DND-41 (cell line): ENCODE data around the gene ANKLE1.

Experiments
- ATAC-seq: fragments of 200-7000 bp; cut with Tn5 transposase; 3 replicates; pipeline ENCODE4 v1.9.1; 2021; ENCODE audit warnings: low read depth; ENCODE audit not compliant: insufficient read depth
- DNase-seq: peaks from one replicate; pipeline ENCODE4 v3.0.0-alpha.2; 2020
- H2AFZ ChIP-seq: 2 replicates; pipeline ENCODE4 v1.6.0; 2012; ENCODE audit warnings: low read depth, low read length
- H3K27ac ChIP-seq: 2 replicates; pipeline ENCODE4 v1.5.1; 2012; ENCODE audit warnings: low read length, inconsistent platforms
- H3K27me3 ChIP-seq: fragments of 200-600 bp; sonication (generic); 2 replicates; pipeline ENCODE4 v1.6.0; 2012; ENCODE audit warnings: low read length, mild to moderate bottlenecking, inconsistent platforms; ENCODE audit not compliant: insufficient read depth, poor library complexity
- H3K36me3 ChIP-seq: 2 replicates; pipeline ENCODE4 v1.5.1; 2012; ENCODE audit warnings: low read length, inconsistent platforms; ENCODE audit not compliant: insufficient read depth
- H3K4me1 ChIP-seq: 2 replicates; pipeline ENCODE4 v1.5.1; 2012; ENCODE audit warnings: mild to moderate bottlenecking, low read length; ENCODE audit not compliant: insufficient read depth
- H3K4me2 ChIP-seq: 2 replicates; pipeline ENCODE4 v1.6.0; 2012; ENCODE audit warnings: mild to moderate bottlenecking, moderate library complexity, low read length, inconsistent platforms; ENCODE audit not compliant: insufficient read depth
- H3K4me3 ChIP-seq, 2 experiments: fragments of 200-600 bp in 1 of 2; shearing (Covaris generic) in 1 of 2; 2 replicates each; pipeline ENCODE4 v1.5.1; 2012 to 2016; ENCODE audit warnings: inconsistent platforms in 2 of 2, low read length in 2 of 2, mild to moderate bottlenecking in 2 of 2, low read depth in 1 of 2, moderate library complexity in 1 of 2
- H3K79me2 ChIP-seq: 2 replicates; pipeline ENCODE4 v1.6.0; 2012; ENCODE audit warnings: low read length, inconsistent platforms; ENCODE audit not compliant: insufficient read depth
- H3K9ac ChIP-seq: 2 replicates; pipeline ENCODE4 v1.6.0; 2012; ENCODE audit warnings: low read depth, mild to moderate bottlenecking, inconsistent platforms, low read length, moderate library complexity
- H3K9me3 ChIP-seq: 2 replicates; pipeline ENCODE4 v1.5.1; 2012; ENCODE audit warnings: low read length, moderate library complexity, mild to moderate bottlenecking, inconsistent platforms; ENCODE audit not compliant: insufficient read depth, severe bottlenecking
- H4K20me1 ChIP-seq: 2 replicates; pipeline ENCODE4 v1.6.0; 2012; ENCODE audit warnings: low read length; ENCODE audit not compliant: insufficient read depth
- CTCF ChIP-seq: IDR thresholded peaks from 2 replicates; pipeline ENCODE4 v1.5.1; 2012; ENCODE audit warnings: borderline replicate concordance, low read length, moderate library complexity, mild to moderate bottlenecking; ENCODE audit not compliant: poor library complexity, severe bottlenecking; ENCODE audit errors: extremely low read depth
- EZH2 ChIP-seq: IDR thresholded peaks from 3 replicates; pipeline ENCODE4 v1.6.1; 2012; ENCODE audit warnings: borderline replicate concordance, low read depth, mild to moderate bottlenecking, moderate library complexity, low read length, inconsistent platforms; ENCODE audit not compliant: severe bottlenecking

The ANKLE1 gene

GRCh38 chr19:17325881-17326594 lies 44.3 kb downstream of the ANKLE1 start:
- ATAC-seq = no peak
- H3K79me2 ChIP-seq = no peaks in the 10 kb centered on the region

DNA sequence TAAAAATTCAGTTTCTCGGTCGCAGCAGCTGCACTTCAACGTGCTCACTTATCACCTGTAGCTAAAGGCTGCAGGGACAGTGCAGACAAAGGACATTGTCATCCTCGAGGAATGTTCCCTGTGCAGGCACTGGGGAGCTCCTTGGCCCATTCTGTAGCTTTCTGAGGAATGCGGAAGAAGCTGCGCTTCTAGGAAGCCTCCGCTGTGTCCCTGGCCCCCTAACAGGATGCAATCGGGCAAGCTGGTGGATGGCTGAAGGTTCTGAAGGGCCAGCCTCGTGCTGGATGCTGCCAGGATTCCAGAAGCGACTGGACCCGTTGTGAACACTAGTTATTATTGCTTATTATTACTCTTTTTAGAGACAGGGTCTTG lies 44.9 kb downstream of the ANKLE1 start:
- no peak for TF ChIP-seq EZH2
- TF ChIP-seq CTCF = no peak
- H3K4me3 ChIP-seq = no peak overlapping the region
- H3K36me3 ChIP-seq = peaks cover 18% of the 10 kb centered on the region
- no peaks in the 10 kb centered on the region for H3K4me1 ChIP-seq
- no peak overlapping the region for H3K9ac ChIP-seq
- H4K20me1 ChIP-seq = peaks cover 4% of the 10 kb centered on the region
- no peak overlapping the region for H3K27ac ChIP-seq
- H3K9me3 ChIP-seq = no peaks in the 10 kb centered on the region
- DNase-seq = no peak
- no peak overlapping the region for H3K4me2 ChIP-seq
- H3K79me2 ChIP-seq = no peaks in the 10 kb centered on the region
- no peak overlapping the region for H2AFZ ChIP-seq
- no peak for ATAC-seq
- no peaks in the 10 kb centered on the region for H3K27me3 ChIP-seq

More at GRCh38 chr19:17325881-17326594, 44.3 kb downstream of the ANKLE1 start:
- H2AFZ ChIP-seq = no peak overlapping the region
- H3K27me3 ChIP-seq = no peaks in the 10 kb centered on the region
- peaks cover 23% of the 10 kb centered on the region for H3K36me3 ChIP-seq
- no peak for DNase-seq
- H3K27ac ChIP-seq = no peak overlapping the region
- H3K4me2 ChIP-seq = no peak overlapping the region
- no peaks in the 10 kb centered on the region for H3K4me1 ChIP-seq
- H3K4me3 ChIP-seq = no peak overlapping the region
- H3K9ac ChIP-seq = no peak overlapping the region
- no peaks in the 10 kb centered on the region for H3K9me3 ChIP-seq
- TF ChIP-seq EZH2 (no peak), CTCF (no peak)
- H4K20me1 ChIP-seq = peaks cover 4% of the 10 kb centered on the region

- ATAC-seq = no peak
- Histone ChIP-seq H3K4me2 (no peak overlapping the region), H3K27ac (no peak overlapping the region), H2AFZ (no peak overlapping the region), H3K4me1 (no peaks in the 10 kb centered on the region), H4K20me1 (peaks cover 4% of the 10 kb centered on the region; the same call in 1 of the 2 replicates), H3K4me3 (no peak overlapping the region), H3K9ac (no peak overlapping the region), H3K79me2 (no peaks in the 10 kb centered on the region), H3K36me3 (peaks cover 12% of the 10 kb centered on the region), H3K27me3 (no peaks in the 10 kb centered on the region), H3K9me3 (no peaks in the 10 kb centered on the region)
- no peak for DNase-seq
- TF ChIP-seq EZH2 (no peak), CTCF (no peak)
Observed at GRCh38 chr19:17327068-17327653, 45.5 kb downstream of the ANKLE1 start.
